HG03521 (cell line): ENCODE results near the gene VILL.

ENCODE experiments used
- ATAC-seq: cut with Tn5 transposase; IDR thresholded peaks from one replicate; pipeline ENCODE4 v1.9.1; 2021; ENCODE audit warnings: mild to moderate bottlenecking, moderate library complexity; ENCODE audit not compliant: unreplicated experiment

The VILL gene

DNA sequence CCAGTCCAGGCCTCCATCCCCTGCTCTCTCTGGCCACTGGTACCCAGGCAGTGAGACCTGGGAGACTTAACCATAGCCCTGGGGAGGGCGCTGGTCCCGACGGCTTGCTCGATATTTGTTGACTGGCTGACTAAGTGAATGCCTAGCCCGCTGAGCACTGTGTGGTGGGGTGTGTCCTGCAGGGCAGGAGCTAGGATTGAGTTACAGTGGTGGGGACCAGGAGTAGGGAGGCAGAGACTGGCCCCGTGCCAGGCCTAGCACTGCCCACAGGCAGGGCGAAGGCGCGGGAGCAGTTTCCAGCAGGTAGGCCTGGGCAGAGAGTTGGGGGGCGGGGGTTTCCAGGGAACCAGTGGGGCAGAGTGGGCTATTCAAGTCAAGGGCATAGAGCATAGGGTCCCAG lies at the start of gene VILL:
TSS of gene VILL (plus strand) at position 260 of the 400 bp plus-strand sequence. CDS start 2,887 bp downstream, outside the sequence.
- no peak for ATAC-seq

GRCh38 chr3:37941608-37942508 lies 48.7 kb upstream of the VILL start:
- ATAC-seq: no peak

DNA sequence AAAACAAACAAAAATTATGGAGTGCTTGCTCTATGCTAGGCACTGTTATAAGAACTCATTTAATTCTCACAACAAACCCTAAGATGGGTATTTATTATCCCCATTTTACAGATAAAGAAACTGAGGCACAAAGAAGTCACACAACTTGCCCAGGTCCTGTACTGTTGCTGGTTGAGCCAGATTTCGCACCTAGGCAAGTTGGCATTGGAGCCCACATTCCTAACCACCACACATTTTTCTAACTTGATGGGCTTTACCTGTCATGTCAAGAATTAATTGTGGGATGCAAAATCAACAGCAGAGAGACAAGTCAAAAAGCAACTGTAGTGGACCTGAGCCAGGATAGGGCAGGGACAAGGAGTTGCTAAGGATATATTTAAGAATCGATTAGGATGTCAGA lies 47.9 kb upstream of the VILL start:
- ATAC-seq: no peak

GRCh38 chr3:37943126-37943525 lies 47.5 kb upstream of the VILL start:
- no peak for ATAC-seq

- no peak for ATAC-seq
Measured at GRCh38 chr3:37943631-37944314, 46.8 kb upstream of the VILL start.

GRCh38 chr3:37944391-37944842 lies 46.2 kb upstream of the VILL start:
- no peak for ATAC-seq

DNA sequence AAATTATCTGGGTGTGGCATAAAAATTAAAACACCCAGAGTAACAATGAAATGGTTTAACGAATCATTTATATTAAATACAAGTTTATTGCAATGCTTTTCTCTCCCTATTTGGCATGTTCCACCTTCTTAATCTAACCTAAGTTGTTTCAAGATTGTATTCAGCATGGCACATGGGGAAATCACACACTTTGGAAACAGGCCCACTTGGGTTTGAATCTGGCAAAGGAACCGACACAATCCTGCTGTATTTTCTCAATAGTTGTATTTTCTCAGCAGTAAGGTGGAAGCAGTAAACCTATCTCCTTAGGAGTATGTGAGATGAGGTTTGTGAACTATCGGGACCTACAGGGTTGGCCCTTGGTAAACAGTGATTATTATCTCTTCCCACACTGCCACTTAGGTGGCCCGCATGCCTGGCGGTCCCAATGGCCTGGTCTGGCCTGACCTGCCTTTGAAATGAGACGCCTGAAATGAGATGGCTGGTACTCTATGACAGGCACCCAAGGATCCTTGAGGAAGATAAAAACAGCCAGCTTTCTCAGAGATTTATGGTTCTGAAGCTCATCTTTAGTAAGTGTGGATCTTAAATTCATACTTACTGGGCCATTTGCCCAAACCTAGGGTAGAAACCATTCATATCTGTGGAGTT lies 45.3 kb upstream of the VILL start:
- ATAC-seq: no peak

DNA sequence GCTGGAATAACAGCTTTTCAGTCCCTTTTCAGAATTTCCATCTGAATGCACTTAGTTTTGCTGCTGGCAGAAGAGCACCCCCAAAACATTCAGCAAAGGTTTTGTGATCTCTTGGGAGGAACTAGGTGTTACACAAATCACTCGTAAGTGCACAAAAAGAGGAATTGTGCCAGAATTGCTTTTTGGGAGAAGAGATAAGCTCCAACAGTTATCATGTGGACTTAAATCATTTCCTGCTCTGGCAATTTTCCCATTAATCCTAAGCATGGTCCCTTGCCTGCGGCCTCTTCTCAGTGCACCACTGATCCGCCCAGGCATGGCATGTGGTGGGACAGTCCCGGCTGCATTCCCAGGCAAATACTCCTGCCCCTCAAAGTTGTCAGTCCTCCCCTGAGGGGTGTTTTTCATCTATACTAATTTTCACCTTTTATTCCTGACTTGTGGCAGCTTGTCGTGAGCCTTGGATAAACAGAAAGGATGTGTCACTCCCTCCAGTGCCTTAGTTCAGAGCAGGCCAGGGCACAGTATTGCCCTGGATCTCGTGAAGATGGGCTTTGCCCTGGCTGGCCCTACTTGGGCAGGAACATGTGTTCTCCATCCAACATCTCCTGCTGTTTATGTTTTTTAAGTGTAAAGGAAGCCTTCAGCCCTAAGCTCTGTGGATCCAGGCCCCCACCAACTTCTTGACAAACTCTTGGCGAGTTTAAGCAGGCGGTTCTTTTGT lies 44.6 kb upstream of the VILL start:
- ATAC-seq: no peak

DNA sequence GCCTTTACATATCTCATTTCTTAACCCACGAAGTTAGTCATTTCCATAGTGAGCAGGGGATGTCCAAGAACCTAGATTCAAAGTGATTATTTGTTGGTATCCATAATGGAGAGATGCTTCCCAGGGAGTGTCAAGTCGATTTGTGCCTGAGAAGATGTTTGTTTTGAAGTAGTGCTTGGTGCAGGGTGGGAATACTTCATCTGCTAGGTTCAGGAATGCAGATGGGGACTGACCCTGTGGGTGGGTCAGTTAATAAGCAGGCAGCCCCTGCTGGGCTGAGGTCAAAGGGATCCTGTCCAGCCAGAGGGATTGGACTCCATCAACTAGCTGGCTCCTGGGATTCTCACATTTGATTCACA lies 44.1 kb upstream of the VILL start:
- no peak for ATAC-seq

GRCh38 chr3:37949866-37950265 lies 40.7 kb upstream of the VILL start:
- no peak for ATAC-seq

GRCh38 chr3:37952564-37952963 lies 38.0 kb upstream of the VILL start:
- ATAC-seq: no peak

DNA sequence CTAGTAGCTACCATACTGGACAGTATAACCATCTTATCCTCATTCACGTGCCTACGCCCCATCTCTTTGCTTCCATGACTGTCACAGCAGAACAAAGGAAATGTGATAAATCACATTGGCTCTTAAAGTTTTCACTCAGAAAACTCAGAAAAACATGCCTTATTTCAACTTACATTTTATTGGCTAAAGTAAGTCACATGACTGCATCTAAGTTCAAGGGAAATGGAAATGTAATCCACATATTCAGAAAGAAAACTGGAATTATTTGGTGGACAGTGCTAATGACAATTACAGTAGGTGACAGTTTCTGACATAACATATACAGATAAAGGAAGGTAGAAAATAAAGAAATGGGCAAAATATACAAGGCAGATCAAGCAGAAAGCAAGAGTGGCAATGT lies 37.4 kb upstream of the VILL start:
- ATAC-seq: no peak

DNA sequence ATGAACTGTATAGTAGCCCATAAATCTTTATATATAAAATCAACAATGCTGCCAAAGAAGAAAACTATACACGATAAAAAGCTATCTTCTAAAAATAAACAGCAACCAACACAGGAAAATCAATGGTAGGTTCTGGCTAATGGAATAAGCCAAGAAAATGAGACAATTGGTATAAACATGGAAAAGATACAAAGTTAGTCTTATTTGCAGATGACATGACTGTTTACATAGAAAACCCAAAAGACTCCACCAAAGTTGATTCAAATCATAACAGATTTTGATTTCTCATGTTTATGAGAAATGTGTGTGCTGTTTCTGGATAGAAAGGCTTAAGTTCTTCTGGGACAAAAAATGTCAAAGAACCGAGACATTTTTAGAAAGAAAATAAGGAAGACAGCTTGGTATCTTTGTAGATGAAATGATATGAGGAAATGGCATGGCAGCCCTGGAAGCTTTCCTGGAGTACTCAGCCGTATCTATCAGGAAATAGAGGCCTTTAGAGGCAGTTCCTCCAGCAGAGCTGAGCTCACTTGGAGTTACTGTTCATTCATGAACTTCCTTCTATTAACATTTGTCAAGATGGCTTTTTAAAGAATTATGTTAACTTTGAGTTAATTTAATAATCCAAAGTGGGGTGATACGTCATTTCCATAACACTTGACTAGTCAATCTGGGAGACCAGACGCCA lies 36.7 kb upstream of the VILL start:
- no peak for ATAC-seq

- no peak for ATAC-seq
Measured at GRCh38 chr3:37954881-37955280, 35.7 kb upstream of the VILL start.

DNA sequence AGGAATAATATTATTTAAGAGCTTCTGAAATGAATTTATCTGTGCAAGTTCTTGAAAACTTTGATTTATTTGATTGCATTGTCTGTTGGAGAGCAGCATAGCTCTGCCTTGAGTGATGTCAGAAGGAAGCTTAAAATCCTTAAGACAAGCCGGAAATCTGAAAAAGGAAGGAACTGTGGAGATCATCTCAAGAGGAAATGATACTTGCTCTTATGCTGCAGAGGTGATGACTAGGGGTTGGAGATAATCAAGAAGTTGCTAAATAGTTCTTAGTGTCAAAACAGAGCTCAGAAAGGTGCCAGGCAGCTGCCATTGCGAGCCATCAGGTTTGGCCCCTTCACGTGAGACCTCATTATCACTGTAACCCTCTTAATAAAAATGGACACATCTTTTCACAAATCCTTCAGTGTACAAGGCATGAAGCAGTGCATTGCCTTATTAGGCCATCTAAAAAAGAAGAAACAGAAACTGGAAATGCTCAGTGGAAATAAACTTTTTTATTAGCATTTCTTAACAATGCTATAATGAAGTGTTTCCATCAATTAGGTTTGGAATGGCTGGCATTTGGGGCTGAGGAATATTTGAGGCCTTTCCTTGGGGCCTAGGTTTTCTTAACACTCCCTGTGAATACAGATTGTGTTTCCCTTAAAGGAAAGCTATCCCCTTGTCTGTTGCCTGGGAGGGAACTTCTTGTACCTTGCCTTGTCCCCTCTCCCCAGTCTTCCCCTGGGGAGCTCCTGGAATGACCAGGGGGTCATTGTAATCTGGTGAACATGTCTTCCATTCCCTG lies 34.5 kb upstream of the VILL start:
- ATAC-seq: no peak

- no peak for ATAC-seq
Measured at GRCh38 chr3:37956723-37957538, 33.7 kb upstream of the VILL start.

DNA sequence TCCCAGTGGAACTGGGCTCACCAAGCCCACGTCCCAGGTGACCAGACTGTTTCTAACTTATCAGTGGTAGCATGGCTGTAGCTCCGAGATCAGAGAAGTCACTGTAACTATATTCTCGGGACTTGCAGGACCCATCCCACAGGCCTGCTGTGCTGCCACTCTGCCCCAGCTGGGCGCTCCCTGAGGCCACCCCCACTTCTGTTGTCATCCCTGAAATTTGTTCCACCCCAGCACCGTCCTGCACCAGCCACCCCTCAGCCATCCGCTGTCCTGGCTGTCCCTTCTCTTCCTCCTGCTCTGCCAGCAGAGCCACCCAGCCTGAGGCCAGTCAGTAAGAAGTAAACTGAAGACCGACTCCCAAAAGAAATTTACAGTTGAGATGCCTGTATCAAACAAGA lies 33.0 kb upstream of the VILL start:
- ATAC-seq: no peak

DNA sequence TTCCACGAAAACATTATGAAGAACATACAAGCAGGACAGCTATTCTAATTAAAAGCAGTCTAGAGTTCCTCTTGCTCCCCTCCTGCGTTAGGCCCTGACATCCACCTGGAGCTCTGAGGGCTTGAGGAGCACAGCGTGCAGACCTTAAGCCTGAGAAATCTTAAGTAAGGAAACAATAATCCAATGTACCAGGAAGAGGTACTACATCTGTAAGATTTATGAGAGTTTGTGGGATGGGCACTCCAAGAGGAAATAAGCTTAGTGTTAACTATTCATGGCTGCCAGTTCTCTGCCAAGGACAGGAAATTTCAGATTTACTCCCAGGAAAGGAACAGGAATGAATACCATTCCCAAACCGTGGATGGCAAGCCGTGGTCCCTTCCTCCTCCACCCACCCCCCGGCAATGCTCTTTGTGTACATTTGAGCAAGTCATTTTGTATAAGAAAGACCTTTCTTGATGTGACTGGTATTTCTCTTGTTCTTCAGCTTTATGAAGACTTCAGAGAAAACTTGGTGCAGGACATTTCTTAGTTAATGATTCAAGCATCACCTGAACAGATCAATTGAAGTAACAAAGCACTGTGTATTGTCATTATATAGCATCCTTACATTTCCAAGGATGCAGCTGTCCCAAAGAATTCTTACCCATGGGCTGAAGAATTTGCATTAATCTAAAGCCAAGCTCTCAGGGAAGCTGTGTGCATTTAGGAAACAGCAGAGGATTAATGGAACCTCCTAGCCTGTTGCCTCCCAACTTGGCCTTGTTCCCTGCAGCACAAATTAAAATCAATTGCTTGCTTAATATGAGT lies 28.8 kb upstream of the VILL start:
- ATAC-seq: no peak
